BLaER1 treated with 17β-estradiol and CSF1 and Interleukin-3, amounts not matched to agents 10 nM and 100 nM (cell line): ENCODE measurements around the gene RIPK4.
A peak's percentile ranks its signal among the peaks of the same experiment; 100 is the strongest.

Experiments used
- H3K27ac ChIP-seq, 11 experiments: shearing (Covaris generic); formaldehyde crosslinking; 2 replicates each; pipeline ENCODE4 v1.8.1; 2022
- H3K27me3 ChIP-seq, 11 experiments: shearing (Covaris generic); formaldehyde crosslinking; 2 replicates each; pipeline ENCODE4 v1.8.1; 2022
- H3K36me3 ChIP-seq, 11 experiments: shearing (Covaris generic); formaldehyde crosslinking; 2 replicates each; pipeline ENCODE4 v1.8.1; 2022
- H3K4me1 ChIP-seq, 10 experiments: shearing (Covaris generic); formaldehyde crosslinking; 2 replicates each; pipeline ENCODE4 v1.8.1; 2022
- H3K4me2 ChIP-seq, 11 experiments: shearing (Covaris generic); formaldehyde crosslinking; 2 replicates each; pipeline ENCODE4 v1.8.1; 2022
- H3K4me3 ChIP-seq, 10 experiments: shearing (Covaris generic); formaldehyde crosslinking; 2 replicates each; pipeline ENCODE4 v1.8.1; 2022
- H3K9ac ChIP-seq, 11 experiments: shearing (Covaris generic); formaldehyde crosslinking; 2 replicates each; pipeline ENCODE4 v1.8.1; 2022
- H3K9me3 ChIP-seq, 11 experiments: shearing (Covaris generic); formaldehyde crosslinking; replicated peaks in 1 of 11; 2 replicates each; pipeline ENCODE4 v1.8.1; 2022
- H4K20me1 ChIP-seq, 11 experiments: shearing (Covaris generic); formaldehyde crosslinking; 2 replicates each; pipeline ENCODE4 v1.8.1; 2022
- Cebpa-rat ChIP-seq, 11 experiments: shearing (Covaris generic); IDR thresholded peaks; 2 replicates each; pipeline ENCODE4 v1.8.1; 2022

Gene RIPK4

DNA sequence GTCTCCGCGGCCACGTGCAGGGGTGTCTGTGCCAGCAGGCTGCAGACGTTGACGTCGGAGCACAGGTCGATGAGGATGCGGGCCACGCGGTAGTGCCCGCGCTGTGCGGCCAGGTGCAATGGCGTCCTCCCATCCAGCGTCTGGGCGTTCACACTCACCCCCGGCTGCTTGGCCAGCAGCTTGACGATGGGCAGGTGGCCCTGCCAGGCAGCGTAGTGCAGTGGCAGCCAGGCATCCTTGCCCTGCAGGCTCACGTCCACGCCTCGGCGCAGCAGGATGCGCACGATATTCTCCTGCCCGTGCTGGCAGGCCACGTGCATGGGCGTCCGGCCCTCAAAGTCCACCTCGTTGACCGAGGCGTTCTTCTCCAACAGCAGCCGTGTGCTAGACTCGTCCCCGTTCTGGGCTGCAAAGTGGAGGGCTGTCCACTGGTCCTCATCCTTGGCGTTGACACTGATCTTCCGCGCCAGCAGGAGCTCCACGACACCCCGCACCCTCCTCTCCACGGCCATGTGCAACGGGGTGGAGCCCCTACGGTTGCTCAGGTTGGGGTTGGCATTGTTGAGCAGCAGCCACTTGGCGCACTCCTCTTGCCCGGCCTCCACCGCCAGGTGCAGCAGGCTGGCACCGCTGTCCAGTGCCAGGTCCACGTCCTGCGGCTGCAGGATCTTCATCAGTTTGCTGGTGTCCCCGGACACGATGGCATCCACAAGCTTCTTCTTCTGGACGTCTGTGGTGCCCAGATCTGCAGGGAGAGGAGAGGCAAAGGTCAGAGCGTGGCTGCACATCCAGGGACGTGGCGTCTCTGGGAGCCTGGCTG is 25.4 kb downstream of the RIPK4 start:
- H3K4me1 ChIP-seq = peaks cover 0 to 8% (median 6%) of the 10 kb centered on the region in 10 experiments; a peak in 16 of 20 replicates
- H3K27me3 ChIP-seq = no peaks in the 10 kb centered on the region
- no peaks in the 10 kb centered on the region for H4K20me1 ChIP-seq
- no peak overlapping the region for H3K9ac ChIP-seq
- TF ChIP-seq Cebpa-rat (IDR thresholded peaks at IDR 0.05) = no peak
- no peak overlapping the region for H3K27ac ChIP-seq
- H3K36me3 ChIP-seq = no peaks in the 10 kb centered on the region
- H3K4me2 ChIP-seq = no peak overlapping the region
- peaks cover 16 to 23% (median 20%) of the 10 kb centered on the region in 11 experiments; a peak in 20 of 22 replicates for H3K9me3 ChIP-seq
- H3K4me3 ChIP-seq = no peak overlapping the region

DNA sequence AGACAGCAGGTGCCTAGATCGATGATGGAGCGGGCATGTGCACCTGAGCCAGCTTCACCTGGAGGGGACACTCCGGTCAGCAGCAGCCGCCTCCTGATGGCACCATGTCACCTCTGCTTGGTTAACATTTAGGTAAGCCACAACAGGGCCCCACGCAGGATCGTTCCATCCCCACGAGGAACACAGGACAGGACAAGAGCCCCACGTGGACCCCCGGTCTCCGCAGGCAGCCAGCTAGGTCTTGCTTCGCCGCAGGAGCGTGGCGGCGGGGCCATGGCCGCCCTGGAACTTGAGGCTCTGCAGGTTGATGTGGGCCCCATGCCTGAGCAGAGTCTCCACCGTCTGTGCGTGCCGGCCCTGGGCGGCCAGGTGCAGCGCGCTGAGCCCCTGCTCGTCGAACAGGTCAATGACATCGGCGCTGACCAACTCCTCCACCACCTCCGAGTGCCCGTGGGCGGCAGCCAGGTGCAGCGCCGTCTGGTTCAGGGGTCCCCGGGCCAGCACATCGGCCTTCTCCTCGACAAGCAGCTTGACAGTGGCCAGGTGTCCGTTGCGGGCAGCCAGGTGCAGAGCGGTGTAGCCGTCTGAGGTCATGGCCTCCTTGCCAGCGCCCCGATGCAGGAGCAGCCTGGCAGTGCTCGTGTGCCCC is 26.1 kb downstream of the RIPK4 start:
- Histone ChIP-seq H3K4me1 (peaks cover 0 to under 1% (median 0%) of the 10 kb centered on the region in 10 experiments; a peak in 2 of 20 replicates), H4K20me1 (no peaks in the 10 kb centered on the region), H3K4me3 (no peak overlapping the region), H3K4me2 (no peak overlapping the region), H3K9ac (no peak overlapping the region), H3K27me3 (no peaks in the 10 kb centered on the region), H3K27ac (no peak overlapping the region), H3K9me3 (peaks cover 18 to 27% (median 24%) of the 10 kb centered on the region in 11 experiments; a peak in 20 of 22 replicates), H3K36me3 (no peaks in the 10 kb centered on the region)
- TF ChIP-seq Cebpa-rat (IDR thresholded peaks at IDR 0.05) = no peak

DNA sequence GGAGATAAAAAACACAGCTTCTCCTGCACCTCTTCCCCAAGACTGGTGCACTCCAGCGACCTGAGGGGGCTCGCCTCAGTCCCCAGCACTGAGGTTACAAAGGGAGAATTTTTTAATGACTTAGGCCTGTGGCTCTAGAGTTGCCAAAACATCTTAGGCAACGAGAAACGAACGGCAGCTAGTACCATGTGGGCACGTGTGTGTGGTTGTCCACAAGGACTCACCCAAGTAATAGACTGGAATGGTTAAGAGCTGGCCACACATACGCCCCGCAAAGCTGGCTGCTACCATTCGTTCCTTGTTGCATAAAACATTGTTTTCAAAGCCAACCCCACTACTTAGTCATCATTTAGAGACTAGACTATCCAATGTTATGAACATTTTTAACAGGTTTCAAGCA is 26.9 kb downstream of the RIPK4 start:
- no peaks in the 10 kb centered on the region for H3K36me3 ChIP-seq

DNA sequence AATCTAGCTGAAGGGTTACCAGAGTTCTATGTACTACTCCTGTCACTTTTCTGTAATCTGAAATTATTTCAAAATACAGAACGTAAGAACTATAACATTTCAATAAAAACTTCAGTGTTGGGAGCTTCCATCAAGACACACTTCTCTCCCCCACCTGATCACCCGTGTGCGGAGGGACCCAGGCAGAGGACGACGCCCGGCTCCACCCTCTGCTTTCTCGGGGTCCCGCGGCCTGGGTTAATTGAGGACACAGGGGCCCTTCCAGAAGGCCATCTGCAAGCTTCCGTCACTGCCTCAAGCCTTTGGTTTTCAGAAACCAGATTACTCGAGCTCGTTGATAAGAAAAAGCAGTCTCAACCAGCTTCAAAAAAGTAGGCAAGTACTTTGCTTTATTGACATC is 27.8 kb downstream of the RIPK4 start:
- no peaks in the 10 kb centered on the region for H4K20me1 ChIP-seq
- H3K36me3 ChIP-seq = no peaks in the 10 kb centered on the region
- H3K4me1 ChIP-seq = peaks cover 4 to 10% (median 8%) of the 10 kb centered on the region in 10 experiments; a peak in 18 of 20 replicates
- H3K9ac ChIP-seq = no peak overlapping the region
- H3K4me3 ChIP-seq = no peak overlapping the region
- no peak overlapping the region for H3K4me2 ChIP-seq
- H3K9me3 ChIP-seq = peaks cover 18 to 41% (median 33%) of the 10 kb centered on the region in 11 experiments; a peak in 21 of 22 replicates
- TF ChIP-seq Cebpa-rat (IDR thresholded peaks at IDR 0.05) = no peak
- no peak overlapping the region for H3K27ac ChIP-seq
- no peaks in the 10 kb centered on the region for H3K27me3 ChIP-seq

More for the DNA sequence above, 26.9 kb downstream of the RIPK4 start:
- H3K9ac ChIP-seq = no peak overlapping the region
- H3K4me3 ChIP-seq = no peak overlapping the region
- TF ChIP-seq Cebpa-rat (IDR thresholded peaks at IDR 0.05) = no peak
- H4K20me1 ChIP-seq = no peaks in the 10 kb centered on the region
- peaks cover 18 to 33% (median 28%) of the 10 kb centered on the region in 11 experiments; a peak in 21 of 22 replicates for H3K9me3 ChIP-seq
- H3K27ac ChIP-seq = no peak overlapping the region
- H3K4me1 ChIP-seq = peaks cover 0 to under 1% (median 0%) of the 10 kb centered on the region in 10 experiments; a peak in 2 of 20 replicates
- H3K4me2 ChIP-seq = no peak overlapping the region
- H3K27me3 ChIP-seq = no peaks in the 10 kb centered on the region

DNA sequence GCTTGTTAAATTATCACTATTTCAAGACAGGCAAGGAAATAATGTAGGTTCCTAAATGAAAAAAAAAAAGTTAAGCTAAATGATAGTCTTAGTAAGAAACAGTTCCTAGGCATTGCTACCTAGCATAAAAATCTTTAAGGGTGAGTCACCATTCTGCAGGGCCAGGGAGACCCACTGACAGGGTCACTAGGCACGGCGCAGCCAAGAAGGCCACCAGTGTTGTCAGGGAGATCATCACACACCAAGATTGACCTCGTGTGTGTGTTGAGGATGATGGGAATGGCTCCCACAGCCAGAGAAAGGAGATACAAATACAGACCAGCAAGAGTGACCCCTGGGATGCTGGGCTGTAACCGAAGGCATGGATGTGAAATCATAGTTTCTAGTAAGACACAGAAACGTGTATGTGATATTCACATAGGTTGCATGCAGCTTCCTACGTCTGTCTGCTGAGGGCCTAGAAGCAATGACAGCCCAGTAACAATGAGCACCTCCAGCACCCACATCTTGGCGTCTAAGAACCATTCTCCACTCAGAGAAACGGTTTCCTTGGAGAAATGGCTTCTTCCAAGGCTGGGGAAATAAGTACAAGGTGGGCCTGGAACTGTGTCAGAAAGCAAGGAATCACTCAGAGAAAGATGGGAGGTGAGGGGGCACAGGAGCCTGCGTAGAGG is 29.1 kb downstream of the RIPK4 start:
- no peak overlapping the region for H3K27ac ChIP-seq
- H3K9ac ChIP-seq = no peak overlapping the region
- H3K27me3 ChIP-seq = no peaks in the 10 kb centered on the region
- TF ChIP-seq Cebpa-rat (IDR thresholded peaks at IDR 0.05) = no peak
- no peaks in the 10 kb centered on the region for H3K36me3 ChIP-seq
- H3K9me3 ChIP-seq = peaks cover 21 to 52% (median 45%) of the 10 kb centered on the region in 11 experiments
- no peak overlapping the region for H3K4me2 ChIP-seq
- H3K4me3 ChIP-seq = no peak overlapping the region
- H4K20me1 ChIP-seq = no peaks in the 10 kb centered on the region
- peaks cover 4 to 12% (median 9%) of the 10 kb centered on the region in 10 experiments; a peak in 18 of 20 replicates for H3K4me1 ChIP-seq

DNA sequence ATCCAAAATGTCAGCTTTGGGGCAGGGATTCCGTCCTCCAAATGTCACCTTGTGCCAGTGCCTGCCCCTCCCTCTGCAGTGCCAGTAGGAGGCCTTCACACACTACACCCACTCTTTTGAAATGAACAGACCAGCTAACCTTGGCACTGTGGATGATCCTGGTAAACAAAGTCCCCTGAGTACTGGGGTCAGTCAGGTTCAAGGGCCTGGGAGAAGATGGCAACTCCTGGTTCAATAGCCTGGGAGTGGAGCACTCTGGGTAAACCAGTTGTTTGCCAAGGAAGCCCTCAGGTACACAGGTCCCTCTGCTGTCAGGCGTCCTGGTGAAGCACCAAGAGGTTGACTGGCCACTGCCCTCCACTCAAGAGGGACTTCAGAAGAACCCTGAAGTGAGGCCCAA is 30.4 kb downstream of the RIPK4 start:
- no peak for TF ChIP-seq Cebpa-rat (IDR thresholded peaks at IDR 0.05)
- no peaks in the 10 kb centered on the region for H4K20me1 ChIP-seq
- H3K27ac ChIP-seq = no peak overlapping the region
- H3K9me3 ChIP-seq = peaks cover 24 to 64% (median 58%) of the 10 kb centered on the region in 11 experiments
- no peak overlapping the region for H3K4me2 ChIP-seq
- H3K4me1 ChIP-seq = peaks cover 4 to 12% (median 9%) of the 10 kb centered on the region in 10 experiments; a peak in 18 of 20 replicates
- no peak overlapping the region for H3K9ac ChIP-seq
- H3K36me3 ChIP-seq = no peaks in the 10 kb centered on the region
- H3K27me3 ChIP-seq = no peaks in the 10 kb centered on the region
- H3K4me3 ChIP-seq = no peak overlapping the region

DNA sequence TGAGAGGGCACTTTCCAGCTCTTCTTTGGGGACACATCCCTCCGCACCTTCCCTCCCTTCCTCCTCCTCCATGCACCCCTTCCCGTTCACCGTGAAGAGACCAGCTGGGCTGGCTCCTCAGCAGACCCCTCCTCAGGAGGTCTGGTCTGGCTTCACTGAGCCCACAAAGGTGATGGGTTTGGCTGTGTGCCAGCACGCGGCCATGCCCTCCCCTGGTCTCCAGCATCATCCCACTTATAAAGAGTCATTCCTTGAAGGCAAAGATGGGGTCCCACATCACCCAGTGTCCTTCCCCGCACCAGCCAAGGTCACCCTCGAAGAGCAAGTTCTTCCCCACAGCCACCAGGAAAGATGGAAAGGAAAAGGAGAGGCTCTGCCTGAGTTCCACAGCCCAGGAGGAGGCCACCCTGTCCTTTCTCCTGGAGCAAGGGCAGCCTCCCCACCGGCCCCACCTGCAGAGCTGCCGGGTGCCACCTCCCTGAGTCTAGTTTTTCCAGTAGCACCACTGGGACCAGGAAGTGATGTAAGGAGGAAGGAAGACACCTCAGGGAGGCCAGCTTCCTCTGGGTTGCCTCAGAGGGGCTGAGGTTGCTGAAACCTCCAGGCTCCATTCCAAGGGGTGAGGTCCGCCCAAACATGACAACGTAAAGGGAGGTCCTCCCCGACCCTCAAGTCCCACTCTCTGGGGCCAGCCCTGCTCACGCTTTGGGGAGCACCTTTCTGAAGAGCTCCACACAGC is 32.7 kb downstream of the RIPK4 start:
- Histone ChIP-seq H3K4me2 (peak overlapping the region; percentile 5 to 75 (median 62); a peak in 19 of 22 replicates), H3K9ac (no peak overlapping the region), H3K27me3 (no peaks in the 10 kb centered on the region), H3K36me3 (no peaks in the 10 kb centered on the region), H3K4me3 (no peak overlapping the region), H3K4me1 (peaks cover 4 to 15% (median 9%) of the 10 kb centered on the region in 10 experiments; a peak in 18 of 20 replicates), H3K27ac (peak overlapping the region in 1 of 11 experiments; percentile 29; a peak in 2 of 22 replicates), H4K20me1 (no peaks in the 10 kb centered on the region), H3K9me3 (peaks cover 26 to 67% (median 61%) of the 10 kb centered on the region in 11 experiments)
- no peak for TF ChIP-seq Cebpa-rat (IDR thresholded peaks at IDR 0.05)

DNA sequence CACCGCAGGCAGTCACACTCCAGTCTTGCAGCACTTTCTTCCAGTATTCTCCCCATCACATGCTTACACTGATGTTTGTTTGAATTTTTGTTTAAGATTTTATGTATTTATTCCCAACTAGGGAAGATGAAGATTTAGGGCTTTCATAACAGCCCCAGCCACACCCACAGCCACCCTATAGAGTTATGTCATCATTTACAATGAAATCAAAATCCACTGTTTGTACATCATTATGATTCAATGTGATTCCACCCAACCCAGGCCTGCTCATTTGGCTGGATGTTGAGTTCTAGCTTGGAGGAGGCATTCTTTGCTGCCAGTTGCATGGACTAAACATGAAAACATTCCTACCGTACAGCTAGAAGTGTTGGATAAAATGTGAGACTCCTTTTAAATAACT is 35.8 kb downstream of the RIPK4 start:
- peaks cover 1 to 14% (median 8%) of the 10 kb centered on the region in 11 experiments; a peak in 19 of 22 replicates for H3K27me3 ChIP-seq
- no peaks in the 10 kb centered on the region for H4K20me1 ChIP-seq
- H3K9me3 ChIP-seq = peaks cover 8 to 45% (median 37%) of the 10 kb centered on the region in 11 experiments; a peak in 21 of 22 replicates
- H3K27ac ChIP-seq = no peak overlapping the region
- TF ChIP-seq Cebpa-rat (IDR thresholded peaks at IDR 0.05) = no peak
- no peak overlapping the region for H3K4me3 ChIP-seq
- H3K9ac ChIP-seq = no peak overlapping the region
- H3K4me1 ChIP-seq = peaks cover 14 to 39% (median 32%) of the 10 kb centered on the region in 10 experiments
- no peak overlapping the region for H3K4me2 ChIP-seq
- no peaks in the 10 kb centered on the region for H3K36me3 ChIP-seq
